HCT116 (cell line): Measurements from ENCODE around the gene KRTAP13-1. TPM values are rescaled to one million over a fixed set of nuclear protein-coding genes. Genes with fewer than 3 reads are reported as not detected.

Source experiments
- ATAC-seq: fragments of 200-7000 bp; cut with Tn5 transposase; 2 replicates; pipeline ENCODE4 v1.9.1; 2020; ENCODE audit warnings: mild to moderate bottlenecking, moderate library complexity
- BruUV-seq: library from RNA; stranded (reverse); fragments of 400-500 nt; replicated peaks from 2 replicates; lab custom pipeline; 2021; lab: Mats Ljungman, UMichigan
- CTCF ChIA-PET: fragments of 300-600 bp; sonication (Branson Sonifier 250); formaldehyde crosslinking; loops from one replicate; lab custom pipeline; 2021; ENCODE audit warnings: antibody characterized with exemption; lab: Charles Lee
- POLR2A ChIA-PET: fragments of 300-600, 350-600 bp; sonication (Branson Sonifier 250); formaldehyde crosslinking; loops from one replicate; lab custom pipeline; 2021; ENCODE audit warnings: antibody characterized with exemption; lab: Charles Lee
- RAD21 ChIA-PET, 2 experiments: fragments of 300-600 bp; sonication (Branson Sonifier 250); formaldehyde crosslinking; loops; one replicate each; lab custom pipeline; 2023; ENCODE audit warnings: low total read pairs in 2 of 2; ENCODE audit not compliant: uncharacterized antibody in 2 of 2, unreplicated experiment in 2 of 2, low non-redundant PET in 1 of 2; lab: Charles Lee
- DNase-seq: peaks from one replicate; pipeline ENCODE4 v3.0.0-alpha.2; 2010; ENCODE audit warnings: low read depth, low spot score
- H2AFZ ChIP-seq: fragments of 200-600 bp; shearing (Covaris generic), sonication (generic); 2 replicates; pipeline ENCODE4 v1.6.1; 2017; ENCODE audit warnings: low read depth, mixed run types, mixed read lengths, antibody characterized with exemption, low read length; ENCODE audit not compliant: poor library complexity, severe bottlenecking
- H3K27ac ChIP-seq: 2 replicates; pipeline ENCODE4 v1.5.1; 2012; ENCODE audit warnings: low read depth, low read length
- H3K27me3 ChIP-seq: fragments of 200-600 bp; sonication (generic); 2 replicates; pipeline ENCODE4 v1.6.1; 2016; ENCODE audit warnings: mixed run types, low read length, mixed read lengths; ENCODE audit not compliant: insufficient read depth
- H3K36me3 ChIP-seq, 2 experiments: fragments of 200-500 bp in 1 of 2; fragments of 200-600 bp in 1 of 2; sonication (Bioruptor generic) in 1 of 2; sonication (generic) in 1 of 2; 2 replicates each; pipeline versions ENCODE4 v1.5.1 to v1.6.1; 2014 to 2016; ENCODE audit warnings: low read length in 2 of 2, inconsistent platforms in 1 of 2, mixed read lengths in 1 of 2, mixed run types in 1 of 2; ENCODE audit not compliant: insufficient read depth in 2 of 2, control insufficient read depth in 1 of 2
- H3K4me1 ChIP-seq, 2 experiments: fragments of 200-600 bp in 1 of 2; sonication (generic) in 1 of 2; 2 replicates each; pipeline versions ENCODE4 v1.5.1 to v1.6.1; 2012 to 2017; ENCODE audit warnings: low read length in 2 of 2, inconsistent platforms in 1 of 2, mild to moderate bottlenecking in 1 of 2, mixed read lengths in 1 of 2, mixed run types in 1 of 2, moderate library complexity in 1 of 2; ENCODE audit not compliant: insufficient read depth in 2 of 2, control insufficient read depth in 1 of 2
- H3K4me2 ChIP-seq: fragments of 200-600 bp; sonication (generic); 2 replicates; pipeline ENCODE4 v1.6.1; 2017; ENCODE audit warnings: mixed run types, low read length, mixed read lengths
- H3K4me3 ChIP-seq, 2 experiments: fragments of 200-600 bp in 1 of 2; sonication (generic) in 1 of 2; replicated peaks in 1 of 2; 2 replicates each; pipeline ENCODE4 v1.5.1; 2011 to 2016; ENCODE audit warnings: low read length in 2 of 2, control low read depth in 1 of 2, low read depth in 1 of 2, mild to moderate bottlenecking in 1 of 2, mixed read lengths in 1 of 2, mixed run types in 1 of 2
- H3K79me2 ChIP-seq: fragments of 200-600 bp; sonication (generic); 2 replicates; pipeline ENCODE4 v1.6.1; 2017; ENCODE audit warnings: mild to moderate bottlenecking, mixed run types, low read length, moderate library complexity, mixed read lengths; ENCODE audit not compliant: insufficient read depth
- H3K9ac ChIP-seq: fragments of 200-600 bp; sonication (generic); 2 replicates; pipeline ENCODE4 v1.6.1; 2016; ENCODE audit warnings: low read length, mixed read lengths
- H3K9me2 ChIP-seq: fragments of 200-600 bp; sonication (generic), shearing (Covaris generic); 2 replicates; pipeline ENCODE4 v1.6.1; 2017; ENCODE audit warnings: mixed run types, mild to moderate bottlenecking, moderate library complexity; ENCODE audit not compliant: insufficient read depth
- H3K9me3 ChIP-seq, 2 experiments: fragments of 200-500 bp in 1 of 2; fragments of 200-600 bp in 1 of 2; sonication (Bioruptor generic) in 1 of 2; sonication (generic) in 1 of 2; 2 replicates each; pipeline ENCODE4 v1.6.1; 2014 to 2017; ENCODE audit warnings: low read length in 2 of 2, mixed read lengths in 2 of 2, inconsistent platforms in 1 of 2, low read depth in 1 of 2, mild to moderate bottlenecking in 1 of 2, mixed run types in 1 of 2, moderate library complexity in 1 of 2; ENCODE audit not compliant: control insufficient read depth in 1 of 2, insufficient read depth in 1 of 2
- H4K20me1 ChIP-seq: fragments of 200-600 bp; sonication (generic), shearing (Covaris generic); 2 replicates; pipeline ENCODE4 v1.6.1; 2017; ENCODE audit warnings: mixed run types, mild to moderate bottlenecking, moderate library complexity; ENCODE audit not compliant: insufficient read depth
- EZH2phosphoT487 ChIP-seq: fragments of 200-600 bp; IDR thresholded peaks from 2 replicates; pipeline ENCODE4 v1.6.1; 2018; ENCODE audit warnings: antibody characterized with exemption, borderline replicate concordance
- RAD21 ChIP-seq: IDR thresholded peaks from 2 replicates; pipeline ENCODE4 v1.6.1; 2012; ENCODE audit warnings: low read depth, mild to moderate bottlenecking
- SRF ChIP-seq: IDR thresholded peaks from 2 replicates; pipeline ENCODE4 v1.6.1; 2012; ENCODE audit warnings: low read depth
- TCF7L2 ChIP-seq: IDR thresholded peaks from 2 replicates; pipeline ENCODE4 v1.7.0; 2011; ENCODE audit warnings: borderline replicate concordance, inconsistent platforms; ENCODE audit not compliant: insufficient read depth, insufficient read length; ENCODE audit errors: extremely low read depth
- ZBTB33 ChIP-seq: IDR thresholded peaks from 2 replicates; pipeline ENCODE4 v1.6.1; 2011; ENCODE audit warnings: mild to moderate bottlenecking, low read length, moderate library complexity; ENCODE audit not compliant: insufficient replicate concordance; ENCODE audit errors: extremely low read depth
- ZFX ChIP-seq: fragments of 450-650 bp; IDR thresholded peaks from 2 replicates; pipeline ENCODE4 v1.6.1; 2017
- intact Hi-C: fragments of 100-400 bp; cut with micrococcal nuclease; formaldehyde crosslinking; loops from 2 replicates; pipeline ENCODE4 v1.10.0; 2022
- total RNA-seq: library from RNA; stranded (reverse); gene quantifications from one replicate; pipeline ENCODE4 v1.2.1, GENCODE V29; 2021; ENCODE audit not compliant: unreplicated experiment
- TF ChIP-seq, protein P1 (sequence below), 3 experiments: fragments of 200-600 bp in 1 of 3; sonication (generic) in 1 of 3; IDR thresholded peaks in 2 of 3; conservative IDR thresholded peaks in 1 of 3; 2 replicates each; pipeline ENCODE4 v1.5.1; 2012 to 2017; ENCODE audit warnings: low read depth in 2 of 3, low read length in 2 of 3, antibody characterized with exemption in 1 of 3, borderline replicate concordance in 1 of 3, control low read depth in 1 of 3, mild to moderate bottlenecking in 1 of 3, mixed read lengths in 1 of 3, mixed run types in 1 of 3, moderate library complexity in 1 of 3; ENCODE audit not compliant: insufficient read depth in 1 of 3
- TF ChIP-seq, protein P2 (sequence below): IDR thresholded peaks from 2 replicates; pipeline ENCODE4 v1.6.1; 2012
- TF ChIP-seq, protein P3 (sequence below): IDR thresholded peaks from 2 replicates; pipeline ENCODE4 v1.6.1; 2012; ENCODE audit warnings: low read depth

The KRTAP13-1 gene
- total RNA-seq, 1 experiment from 2014 or later: not detected

DNA sequence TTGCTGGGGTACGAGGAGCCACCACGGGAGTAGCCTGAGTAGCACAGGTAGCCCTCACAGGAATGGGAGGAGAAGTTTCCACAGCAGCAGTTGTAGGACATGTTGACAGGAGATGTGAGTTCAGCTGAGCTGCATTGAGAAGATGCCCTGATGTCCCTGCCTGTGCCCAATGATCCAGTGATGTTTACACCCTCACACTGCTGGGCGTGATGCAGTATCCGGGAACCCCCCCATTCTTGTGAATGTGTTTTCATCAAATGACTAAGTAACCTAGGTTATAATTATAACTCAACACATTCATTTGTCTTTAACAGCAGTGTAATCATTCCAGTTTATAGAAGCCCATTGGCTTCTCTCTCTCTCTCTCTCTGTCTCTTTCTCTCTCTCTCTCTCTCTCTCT lies 47.3 kb upstream of the KRTAP13-1 start, which contains the start of gene KRTAP23-1:
TSS of gene KRTAP23-1 (minus strand) at position 101 of the 400 bp plus-strand sequence. CDS start at position 101, 0 bp downstream.
- POLR2A ChIA-PET: no interaction called here
- no peak for TF ChIP-seq SRF
- H3K9me3 ChIP-seq: peaks cover 5 to 26% of the 10 kb centered on the region in 2 experiments; a peak in 3 of 4 replicates
- RAD21 ChIA-PET: no interaction called here
- CTCF ChIA-PET: no interaction called here
- no peak within 1 kb of the TSS for H3K27ac ChIP-seq
- no peaks in the 10 kb centered on the region for H3K36me3 ChIP-seq
- no peak within 1 kb of the TSS for H3K4me3 ChIP-seq
- H3K9ac ChIP-seq: no peak within 1 kb of the TSS
- no peaks in the 10 kb centered on the region for H3K27me3 ChIP-seq
- H4K20me1 ChIP-seq: no peaks in the 10 kb centered on the region
- no peak within 1 kb of the TSS for H2AFZ ChIP-seq
- no peaks in the 10 kb centered on the region for H3K9me2 ChIP-seq
- no peak for ATAC-seq
- no peak for DNase-seq
- H3K79me2 ChIP-seq: no peaks in the 10 kb centered on the region
- H3K4me1 ChIP-seq: no peaks in the 10 kb centered on the region
- no TSS peak for BruUV-seq
- no peak within 1 kb of the TSS for H3K4me2 ChIP-seq
- intact Hi-C loops: no loop called here

- Histone ChIP-seq H3K4me2 (no peak overlapping the region), H4K20me1 (no peaks in the 10 kb centered on the region), H3K36me3 (no peaks in the 10 kb centered on the region), H3K27ac (no peak overlapping the region), H3K9ac (no peak overlapping the region), H3K27me3 (no peaks in the 10 kb centered on the region), H2AFZ (no peak overlapping the region), H3K9me3 (peaks cover 7 to 19% of the 10 kb centered on the region in 2 experiments; a peak in 3 of 4 replicates), H3K4me1 (no peaks in the 10 kb centered on the region), H3K79me2 (no peaks in the 10 kb centered on the region), H3K4me3 (no peak overlapping the region), H3K9me2 (no peaks in the 10 kb centered on the region)
- POLR2A ChIA-PET: no interaction called here
- ATAC-seq (no peak), DNase-seq (no peak)
- RAD21 ChIA-PET: no interaction called here
- CTCF ChIA-PET: no interaction called here
- intact Hi-C loops: no loop called here
- no TSS peak for BruUV-seq
- TF ChIP-seq, protein P1, sequence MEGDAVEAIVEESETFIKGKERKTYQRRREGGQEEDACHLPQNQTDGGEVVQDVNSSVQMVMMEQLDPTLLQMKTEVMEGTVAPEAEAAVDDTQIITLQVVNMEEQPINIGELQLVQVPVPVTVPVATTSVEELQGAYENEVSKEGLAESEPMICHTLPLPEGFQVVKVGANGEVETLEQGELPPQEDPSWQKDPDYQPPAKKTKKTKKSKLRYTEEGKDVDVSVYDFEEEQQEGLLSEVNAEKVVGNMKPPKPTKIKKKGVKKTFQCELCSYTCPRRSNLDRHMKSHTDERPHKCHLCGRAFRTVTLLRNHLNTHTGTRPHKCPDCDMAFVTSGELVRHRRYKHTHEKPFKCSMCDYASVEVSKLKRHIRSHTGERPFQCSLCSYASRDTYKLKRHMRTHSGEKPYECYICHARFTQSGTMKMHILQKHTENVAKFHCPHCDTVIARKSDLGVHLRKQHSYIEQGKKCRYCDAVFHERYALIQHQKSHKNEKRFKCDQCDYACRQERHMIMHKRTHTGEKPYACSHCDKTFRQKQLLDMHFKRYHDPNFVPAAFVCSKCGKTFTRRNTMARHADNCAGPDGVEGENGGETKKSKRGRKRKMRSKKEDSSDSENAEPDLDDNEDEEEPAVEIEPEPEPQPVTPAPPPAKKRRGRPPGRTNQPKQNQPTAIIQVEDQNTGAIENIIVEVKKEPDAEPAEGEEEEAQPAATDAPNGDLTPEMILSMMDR (IDR thresholded peaks at IDR 0.05 in 2 of 3, conservative IDR thresholded peaks at IDR 0.05 in 1 of 3; ENCODE audit: borderline replicate concordance in 1 of 3, insufficient read depth in 1 of 3, low read depth in 2 of 3, low read length in 2 of 3): no peak
- TF ChIP-seq, protein P2, sequence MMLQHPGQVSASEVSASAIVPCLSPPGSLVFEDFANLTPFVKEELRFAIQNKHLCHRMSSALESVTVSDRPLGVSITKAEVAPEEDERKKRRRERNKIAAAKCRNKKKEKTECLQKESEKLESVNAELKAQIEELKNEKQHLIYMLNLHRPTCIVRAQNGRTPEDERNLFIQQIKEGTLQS: no peak
- TF ChIP-seq EZH2phosphoT487 (no peak), ZBTB33 (no peak), RAD21 (no peak), ZFX (no peak), TCF7L2 (no peak)
- TF ChIP-seq, protein P3, sequence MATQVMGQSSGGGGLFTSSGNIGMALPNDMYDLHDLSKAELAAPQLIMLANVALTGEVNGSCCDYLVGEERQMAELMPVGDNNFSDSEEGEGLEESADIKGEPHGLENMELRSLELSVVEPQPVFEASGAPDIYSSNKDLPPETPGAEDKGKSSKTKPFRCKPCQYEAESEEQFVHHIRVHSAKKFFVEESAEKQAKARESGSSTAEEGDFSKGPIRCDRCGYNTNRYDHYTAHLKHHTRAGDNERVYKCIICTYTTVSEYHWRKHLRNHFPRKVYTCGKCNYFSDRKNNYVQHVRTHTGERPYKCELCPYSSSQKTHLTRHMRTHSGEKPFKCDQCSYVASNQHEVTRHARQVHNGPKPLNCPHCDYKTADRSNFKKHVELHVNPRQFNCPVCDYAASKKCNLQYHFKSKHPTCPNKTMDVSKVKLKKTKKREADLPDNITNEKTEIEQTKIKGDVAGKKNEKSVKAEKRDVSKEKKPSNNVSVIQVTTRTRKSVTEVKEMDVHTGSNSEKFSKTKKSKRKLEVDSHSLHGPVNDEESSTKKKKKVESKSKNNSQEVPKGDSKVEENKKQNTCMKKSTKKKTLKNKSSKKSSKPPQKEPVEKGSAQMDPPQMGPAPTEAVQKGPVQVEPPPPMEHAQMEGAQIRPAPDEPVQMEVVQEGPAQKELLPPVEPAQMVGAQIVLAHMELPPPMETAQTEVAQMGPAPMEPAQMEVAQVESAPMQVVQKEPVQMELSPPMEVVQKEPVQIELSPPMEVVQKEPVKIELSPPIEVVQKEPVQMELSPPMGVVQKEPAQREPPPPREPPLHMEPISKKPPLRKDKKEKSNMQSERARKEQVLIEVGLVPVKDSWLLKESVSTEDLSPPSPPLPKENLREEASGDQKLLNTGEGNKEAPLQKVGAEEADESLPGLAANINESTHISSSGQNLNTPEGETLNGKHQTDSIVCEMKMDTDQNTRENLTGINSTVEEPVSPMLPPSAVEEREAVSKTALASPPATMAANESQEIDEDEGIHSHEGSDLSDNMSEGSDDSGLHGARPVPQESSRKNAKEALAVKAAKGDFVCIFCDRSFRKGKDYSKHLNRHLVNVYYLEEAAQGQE: no peak
Observed at GRCh38 chr21:30349572-30349971, 46.3 kb upstream of the KRTAP13-1 start.
